ENCODE results near the gene CPT1B.
"Not testable (repeated sequence)": the region's sequence is repeated elsewhere in the genome, so short reads cannot be mapped to it uniquely, and the experiment has no call there.

DNA sequence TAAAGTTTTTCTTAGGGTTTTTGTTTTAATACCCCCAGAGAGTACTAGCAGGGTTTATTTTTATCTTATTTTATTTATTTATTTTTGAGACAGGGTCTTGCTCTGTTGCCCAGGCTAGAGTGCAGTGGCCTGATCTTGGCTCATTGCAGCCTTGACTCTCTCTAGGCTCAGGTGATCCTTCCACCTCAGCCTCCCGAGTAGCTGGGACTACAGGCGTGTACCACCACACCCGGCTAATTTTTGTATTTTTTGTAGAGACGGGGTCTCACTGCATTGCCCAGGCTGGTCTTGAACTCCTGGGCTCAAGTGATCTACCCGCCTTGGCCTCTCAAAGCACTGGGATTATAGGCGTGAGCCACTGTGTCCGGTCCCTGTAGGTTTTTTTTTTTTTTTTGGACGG, 58.0 kb downstream of the CPT1B start:
- TF ChIP-seq POLR2A (IDR thresholded peaks at IDR 0.05): not testable (repeated sequence)
- TF ChIP-seq, protein P1, sequence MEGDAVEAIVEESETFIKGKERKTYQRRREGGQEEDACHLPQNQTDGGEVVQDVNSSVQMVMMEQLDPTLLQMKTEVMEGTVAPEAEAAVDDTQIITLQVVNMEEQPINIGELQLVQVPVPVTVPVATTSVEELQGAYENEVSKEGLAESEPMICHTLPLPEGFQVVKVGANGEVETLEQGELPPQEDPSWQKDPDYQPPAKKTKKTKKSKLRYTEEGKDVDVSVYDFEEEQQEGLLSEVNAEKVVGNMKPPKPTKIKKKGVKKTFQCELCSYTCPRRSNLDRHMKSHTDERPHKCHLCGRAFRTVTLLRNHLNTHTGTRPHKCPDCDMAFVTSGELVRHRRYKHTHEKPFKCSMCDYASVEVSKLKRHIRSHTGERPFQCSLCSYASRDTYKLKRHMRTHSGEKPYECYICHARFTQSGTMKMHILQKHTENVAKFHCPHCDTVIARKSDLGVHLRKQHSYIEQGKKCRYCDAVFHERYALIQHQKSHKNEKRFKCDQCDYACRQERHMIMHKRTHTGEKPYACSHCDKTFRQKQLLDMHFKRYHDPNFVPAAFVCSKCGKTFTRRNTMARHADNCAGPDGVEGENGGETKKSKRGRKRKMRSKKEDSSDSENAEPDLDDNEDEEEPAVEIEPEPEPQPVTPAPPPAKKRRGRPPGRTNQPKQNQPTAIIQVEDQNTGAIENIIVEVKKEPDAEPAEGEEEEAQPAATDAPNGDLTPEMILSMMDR (IDR thresholded peaks at IDR 0.05): not testable (repeated sequence)

Data from esophagus squamous epithelium (tissue), 4 donors.